ENCODE data around the gene CABLES2. TPM values are rescaled to one million over a fixed set of nuclear protein-coding genes. Genes with fewer than 3 reads are reported as not detected.

CABLES2 gene
- total RNA-seq, 4 donors from 2014 or later = 2.8 to 5.3 (median 3.7) TPM

DNA sequence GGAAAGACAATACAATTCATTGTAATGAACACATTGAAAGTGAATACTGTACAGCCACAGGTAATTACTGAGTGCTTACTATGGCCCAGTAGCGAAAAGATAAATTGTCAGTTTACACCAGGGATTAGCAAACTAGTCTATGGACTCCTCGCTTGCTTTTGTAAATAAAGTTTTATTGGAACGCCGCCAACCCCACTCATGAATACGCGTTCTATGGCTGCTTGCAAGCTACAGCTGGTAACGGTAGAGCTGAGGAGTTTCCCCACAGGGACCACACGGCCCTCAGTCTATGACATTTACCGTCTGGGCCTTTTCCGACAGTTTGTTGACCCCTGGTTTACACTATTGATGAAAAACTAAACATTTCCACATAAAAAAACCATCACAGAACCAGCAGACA is 64.2 kb downstream of the CABLES2 start:
- TF ChIP-seq, protein P1, sequence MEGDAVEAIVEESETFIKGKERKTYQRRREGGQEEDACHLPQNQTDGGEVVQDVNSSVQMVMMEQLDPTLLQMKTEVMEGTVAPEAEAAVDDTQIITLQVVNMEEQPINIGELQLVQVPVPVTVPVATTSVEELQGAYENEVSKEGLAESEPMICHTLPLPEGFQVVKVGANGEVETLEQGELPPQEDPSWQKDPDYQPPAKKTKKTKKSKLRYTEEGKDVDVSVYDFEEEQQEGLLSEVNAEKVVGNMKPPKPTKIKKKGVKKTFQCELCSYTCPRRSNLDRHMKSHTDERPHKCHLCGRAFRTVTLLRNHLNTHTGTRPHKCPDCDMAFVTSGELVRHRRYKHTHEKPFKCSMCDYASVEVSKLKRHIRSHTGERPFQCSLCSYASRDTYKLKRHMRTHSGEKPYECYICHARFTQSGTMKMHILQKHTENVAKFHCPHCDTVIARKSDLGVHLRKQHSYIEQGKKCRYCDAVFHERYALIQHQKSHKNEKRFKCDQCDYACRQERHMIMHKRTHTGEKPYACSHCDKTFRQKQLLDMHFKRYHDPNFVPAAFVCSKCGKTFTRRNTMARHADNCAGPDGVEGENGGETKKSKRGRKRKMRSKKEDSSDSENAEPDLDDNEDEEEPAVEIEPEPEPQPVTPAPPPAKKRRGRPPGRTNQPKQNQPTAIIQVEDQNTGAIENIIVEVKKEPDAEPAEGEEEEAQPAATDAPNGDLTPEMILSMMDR (IDR thresholded peaks at IDR 0.05) = no peak
- TF ChIP-seq POLR2A (IDR thresholded peaks at IDR 0.05) = no peak
- intact Hi-C loops (cut with DNase I; ENCODE audit: low total_unique reads) = no loop called here
- 65 to 70% methylated on average over 10 of the region's 10 CpGs for WGBS, 2 donors
- DNase-seq (ENCODE audit: low spot score in 2 of 2) = no peak
- no peak overlapping the region for H3K4me3 ChIP-seq (ENCODE audit: low read depth, poor library complexity, severe bottlenecking)

DNA sequence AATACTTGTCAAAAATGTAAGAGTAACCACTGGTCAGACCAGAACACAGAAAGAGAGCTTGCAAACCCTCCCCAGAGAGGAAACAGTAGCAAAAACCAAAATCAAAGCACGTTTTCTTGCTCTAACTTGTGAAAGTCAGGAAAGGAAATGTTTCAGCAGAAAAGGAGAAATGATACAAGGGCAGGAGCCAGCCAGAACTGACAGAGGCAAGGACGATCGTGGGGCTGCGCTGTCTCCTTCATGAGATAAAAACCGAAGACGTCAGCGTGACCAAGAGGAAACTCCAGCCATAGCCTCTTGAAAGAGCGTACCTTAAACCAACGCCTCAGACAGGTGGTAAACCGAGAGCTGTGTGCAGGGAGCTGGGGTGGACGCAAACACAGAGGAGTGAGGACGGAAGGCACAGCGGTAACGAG is 67.4 kb downstream of the CABLES2 start:
- TF ChIP-seq, protein P1 (IDR thresholded peaks at IDR 0.05) = no peak
- TF ChIP-seq POLR2A (IDR thresholded peaks at IDR 0.05) = no peak
- intact Hi-C loops (cut with DNase I; ENCODE audit: low total_unique reads) = no loop called here
- no peak overlapping the region for H3K4me3 ChIP-seq (ENCODE audit: low read depth, poor library complexity, severe bottlenecking)
- WGBS, 2 donors = 75 to 77% methylated on average over 13 of the region's 14 CpGs
- DNase-seq (ENCODE audit: low spot score in 2 of 2) = no peak

Other genes with a start within 250 kb of the CABLES2 start
- 10 to 100 TPM; 21.4 to 42.0 (median 29.1) TPM for gene MTG2, start 224.3 kb downstream of the CABLES2 start, total RNA-seq
- not detected for gene HRH3, start 187.0 kb downstream of the CABLES2 start, total RNA-seq
- 100 to 1,000 TPM in 1 of 4 donors, 10 to 100 TPM in 3; 69.7 to 135 (median 86.0) TPM for gene OSBPL2, start 168.8 kb downstream of the CABLES2 start, total RNA-seq
- 100 to 1,000 TPM; 143 to 198 (median 167) TPM for gene ADRM1, start 104.3 kb downstream of the CABLES2 start, total RNA-seq
- 100 to 1,000 TPM; 164 to 427 (median 196) TPM for gene LAMA5, start 40.0 kb downstream of the CABLES2 start, total RNA-seq
- 1,000 to 10,000 TPM; 1,664 to 5,734 (median 2,155) TPM for gene RPS21, start 20.2 kb downstream of the CABLES2 start, total RNA-seq
- gene RBBP8NL, start 20.3 kb upstream of the CABLES2 start, total RNA-seq = 1 to 10 TPM; 4.3 to 8.5 (median 6.3) TPM
- gene GATA5, start 68.7 kb upstream of the CABLES2 start, total RNA-seq = 1 to 10 TPM in 3 of 4 donors, not detected in 1; 1.1 to 2.4 (median 1.6) TPM
- gene SLCO4A1, start 235.2 kb upstream of the CABLES2 start, total RNA-seq = 100 to 1,000 TPM in 1 of 4 donors, 10 to 100 TPM in 3; 77.9 to 107 (median 81.5) TPM